Measurements from ENCODE around the gene SCAMP2.

Gene SCAMP2

DNA sequence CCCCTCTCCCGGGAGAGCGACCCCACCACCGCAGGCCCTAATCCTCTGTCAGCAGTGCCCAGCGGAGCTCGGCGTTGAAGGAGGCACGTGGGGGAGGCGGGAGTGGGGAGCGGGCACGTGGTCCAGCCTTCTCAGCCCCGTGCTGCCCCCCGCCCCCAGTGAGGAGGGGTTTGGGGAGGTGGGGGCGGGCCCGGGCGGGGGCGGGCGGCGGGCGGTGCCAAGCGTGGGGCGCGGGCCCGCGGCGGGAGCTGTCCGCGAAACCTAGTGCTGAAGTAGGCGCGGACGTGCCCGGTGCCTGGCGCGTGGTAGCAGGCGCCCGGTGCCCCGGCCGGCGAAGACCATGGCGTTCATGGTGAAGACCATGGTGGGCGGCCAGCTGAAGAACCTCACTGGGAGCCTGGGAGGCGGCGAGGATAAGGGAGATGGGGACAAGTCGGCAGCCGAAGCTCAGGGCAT, 46.8 kb downstream of the SCAMP2 start, which contains the start of gene CPLX3:
Gene CPLX3 (plus strand): TSS at position 264 of the 456 bp plus-strand sequence. CDS start 77 bp downstream, at position 341.
- Histone ChIP-seq H3K4me1 (ENCODE audit: insufficient read depth, low read length) (peaks cover 14% of the 10 kb centered on the region; the same call in 1 of the 2 replicates), H3K27ac (ENCODE audit: low read depth, low read length) (no peak within 1 kb of the TSS), H3K4me3 (ENCODE audit: low read length) (peak within 1 kb of the TSS; percentile 30; the same call in 1 of the 2 replicates), H3K9me3 (ENCODE audit: insufficient read depth, low read depth, low read length) (no peaks in the 10 kb centered on the region), H3K9ac (ENCODE audit: low read depth, low read length) (no peak within 1 kb of the TSS), H3K36me3 (ENCODE audit: insufficient read depth, low read length) (no peaks in the 10 kb centered on the region), H3K27me3 (ENCODE audit: insufficient read depth, low read length) (peaks cover 42% of the 10 kb centered on the region)
- 9% methylated on average over 34 of the region's 44 CpGs for WGBS

GRCh38 chr15:74825866-74826265, 47.3 kb downstream of the SCAMP2 start:
- no peaks in the 10 kb centered on the region for H3K36me3 ChIP-seq (ENCODE audit: insufficient read depth, low read length)
- no peak overlapping the region for H3K9ac ChIP-seq (ENCODE audit: low read depth, low read length)
- peaks cover 42% of the 10 kb centered on the region for H3K27me3 ChIP-seq (ENCODE audit: insufficient read depth, low read length)
- no peak overlapping the region for H3K27ac ChIP-seq (ENCODE audit: low read depth, low read length)
- H3K9me3 ChIP-seq (ENCODE audit: insufficient read depth, low read depth, low read length), result no peaks in the 10 kb centered on the region
- no peak overlapping the region for H3K4me3 ChIP-seq (ENCODE audit: low read length)
- 74% methylated on average over 10 of the region's 10 CpGs for WGBS
- peaks cover 19% of the 10 kb centered on the region; the same call in 1 of the 2 replicates for H3K4me1 ChIP-seq (ENCODE audit: insufficient read depth, low read length)

- Histone ChIP-seq H3K4me3 (ENCODE audit: low read length) (no peak overlapping the region), H3K4me1 (ENCODE audit: insufficient read depth, low read length) (peaks cover 22% of the 10 kb centered on the region; the same call in 1 of the 2 replicates), H3K36me3 (ENCODE audit: insufficient read depth, low read length) (no peaks in the 10 kb centered on the region), H3K9me3 (ENCODE audit: insufficient read depth, low read depth, low read length) (no peaks in the 10 kb centered on the region), H3K27ac (ENCODE audit: low read depth, low read length) (no peak overlapping the region), H3K9ac (ENCODE audit: low read depth, low read length) (no peak overlapping the region), H3K27me3 (ENCODE audit: insufficient read depth, low read length) (peaks cover 42% of the 10 kb centered on the region)
- WGBS, result 85% methylated on average over 7 of the region's 7 CpGs
Measured at GRCh38 chr15:74824976-74825375, 48.2 kb downstream of the SCAMP2 start.

- 82% methylated on average over 6 of the region's 6 CpGs for WGBS
- Histone ChIP-seq H3K9ac (ENCODE audit: low read depth, low read length) (no peak overlapping the region), H3K4me1 (ENCODE audit: insufficient read depth, low read length) (peaks cover 22% of the 10 kb centered on the region; the same call in 1 of the 2 replicates), H3K36me3 (ENCODE audit: insufficient read depth, low read length) (no peaks in the 10 kb centered on the region), H3K27me3 (ENCODE audit: insufficient read depth, low read length) (peaks cover 39% of the 10 kb centered on the region), H3K9me3 (ENCODE audit: insufficient read depth, low read depth, low read length) (no peaks in the 10 kb centered on the region), H3K4me3 (ENCODE audit: low read length) (no peak overlapping the region), H3K27ac (ENCODE audit: low read depth, low read length) (no peak overlapping the region)
Measured at GRCh38 chr15:74823324-74823723, 49.8 kb downstream of the SCAMP2 start.

DNA sequence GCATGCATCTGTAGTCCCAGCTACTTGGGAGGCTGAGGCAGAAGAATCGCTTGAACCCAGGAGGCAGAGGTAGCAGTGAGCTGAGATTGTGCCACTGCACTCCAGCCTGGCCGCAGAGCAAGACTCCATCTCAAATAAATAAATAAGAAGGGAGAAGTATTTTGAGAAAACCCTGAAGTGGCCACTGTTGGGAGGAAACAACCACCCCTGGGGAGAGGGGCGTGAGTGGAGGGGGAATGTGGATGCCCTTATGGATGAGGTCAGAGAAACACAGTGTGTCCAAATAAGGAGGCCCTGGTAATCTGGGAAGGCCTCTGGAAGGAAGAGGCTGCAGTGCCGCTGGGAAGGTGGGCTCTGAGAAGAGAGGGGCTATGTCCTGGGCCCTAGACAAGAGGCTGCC, 50.9 kb downstream of the SCAMP2 start:
- H3K27ac ChIP-seq (ENCODE audit: low read depth, low read length), result no peak overlapping the region
- no peaks in the 10 kb centered on the region for H3K9me3 ChIP-seq (ENCODE audit: insufficient read depth, low read depth, low read length)
- 83% methylated on average over 3 of the region's 4 CpGs for WGBS
- H3K4me1 ChIP-seq (ENCODE audit: insufficient read depth, low read length), result peaks cover 20% of the 10 kb centered on the region; the same call in 1 of the 2 replicates
- H3K36me3 ChIP-seq (ENCODE audit: insufficient read depth, low read length), result no peaks in the 10 kb centered on the region
- no peak overlapping the region for H3K4me3 ChIP-seq (ENCODE audit: low read length)
- H3K27me3 ChIP-seq (ENCODE audit: insufficient read depth, low read length), result peaks cover 28% of the 10 kb centered on the region
- no peak overlapping the region for H3K9ac ChIP-seq (ENCODE audit: low read depth, low read length)

- peaks cover 24% of the 10 kb centered on the region for H3K27me3 ChIP-seq (ENCODE audit: insufficient read depth, low read length)
- no peak overlapping the region for H3K4me3 ChIP-seq (ENCODE audit: low read length)
- no peak overlapping the region for H3K9ac ChIP-seq (ENCODE audit: low read depth, low read length)
- WGBS, result 94% methylated on average over 7 of the region's 7 CpGs
- H3K36me3 ChIP-seq (ENCODE audit: insufficient read depth, low read length), result no peaks in the 10 kb centered on the region
- no peak overlapping the region for H3K27ac ChIP-seq (ENCODE audit: low read depth, low read length)
- H3K4me1 ChIP-seq (ENCODE audit: insufficient read depth, low read length), result peaks cover 19% of the 10 kb centered on the region
- no peaks in the 10 kb centered on the region for H3K9me3 ChIP-seq (ENCODE audit: insufficient read depth, low read depth, low read length)
Measured at GRCh38 chr15:74821790-74822158, 51.4 kb downstream of the SCAMP2 start.

GRCh38 chr15:74821091-74821789, 51.9 kb downstream of the SCAMP2 start:
- H3K27me3 ChIP-seq (ENCODE audit: insufficient read depth, low read length), result peaks cover 19% of the 10 kb centered on the region
- H3K9ac ChIP-seq (ENCODE audit: low read depth, low read length), result no peak overlapping the region
- no peaks in the 10 kb centered on the region for H3K9me3 ChIP-seq (ENCODE audit: insufficient read depth, low read depth, low read length)
- H3K36me3 ChIP-seq (ENCODE audit: insufficient read depth, low read length), result no peaks in the 10 kb centered on the region
- 41% methylated on average over 11 of the region's 11 CpGs for WGBS
- no peak overlapping the region for H3K4me3 ChIP-seq (ENCODE audit: low read length)
- H3K4me1 ChIP-seq (ENCODE audit: insufficient read depth, low read length), result peaks cover 18% of the 10 kb centered on the region; the same call in 1 of the 2 replicates
- H3K27ac ChIP-seq (ENCODE audit: low read depth, low read length), result peak overlapping the region; percentile 26; the same call in 1 of the 2 replicates

GRCh38 chr15:74820056-74820455, 53.1 kb downstream of the SCAMP2 start:
- WGBS, result 94% methylated on average over 5 of the region's 5 CpGs
- Histone ChIP-seq H3K27me3 (ENCODE audit: insufficient read depth, low read length) (peaks cover 8% of the 10 kb centered on the region), H3K9ac (ENCODE audit: low read depth, low read length) (no peak overlapping the region), H3K4me1 (ENCODE audit: insufficient read depth, low read length) (peaks cover 18% of the 10 kb centered on the region; the same call in 1 of the 2 replicates), H3K27ac (ENCODE audit: low read depth, low read length) (no peak overlapping the region), H3K36me3 (ENCODE audit: insufficient read depth, low read length) (no peaks in the 10 kb centered on the region), H3K9me3 (ENCODE audit: insufficient read depth, low read depth, low read length) (no peaks in the 10 kb centered on the region), H3K4me3 (ENCODE audit: low read length) (no peak overlapping the region)

- 61% methylated on average over 9 of the region's 9 CpGs for WGBS
- no peak overlapping the region for H3K9ac ChIP-seq (ENCODE audit: low read depth, low read length)
- H3K4me1 ChIP-seq (ENCODE audit: insufficient read depth, low read length), result peaks cover 18% of the 10 kb centered on the region; the same call in 1 of the 2 replicates
- H3K36me3 ChIP-seq (ENCODE audit: insufficient read depth, low read length), result no peaks in the 10 kb centered on the region
- H3K27me3 ChIP-seq (ENCODE audit: insufficient read depth, low read length), result no peaks in the 10 kb centered on the region
- no peak overlapping the region for H3K4me3 ChIP-seq (ENCODE audit: low read length)
- no peaks in the 10 kb centered on the region for H3K9me3 ChIP-seq (ENCODE audit: insufficient read depth, low read depth, low read length)
- H3K27ac ChIP-seq (ENCODE audit: low read depth, low read length), result no peak overlapping the region
Measured at GRCh38 chr15:74817370-74817737, 55.8 kb downstream of the SCAMP2 start.

GRCh38 chr15:74816624-74817369, 56.4 kb downstream of the SCAMP2 start:
- H3K4me3 ChIP-seq (ENCODE audit: low read length), result no peak overlapping the region
- H3K36me3 ChIP-seq (ENCODE audit: insufficient read depth, low read length), result no peaks in the 10 kb centered on the region
- H3K9ac ChIP-seq (ENCODE audit: low read depth, low read length), result no peak overlapping the region
- WGBS, result 72% methylated on average over 19 of the region's 19 CpGs
- H3K27ac ChIP-seq (ENCODE audit: low read depth, low read length), result no peak overlapping the region
- no peaks in the 10 kb centered on the region for H3K27me3 ChIP-seq (ENCODE audit: insufficient read depth, low read length)
- H3K9me3 ChIP-seq (ENCODE audit: insufficient read depth, low read depth, low read length), result no peaks in the 10 kb centered on the region
- H3K4me1 ChIP-seq (ENCODE audit: insufficient read depth, low read length), result peaks cover 17% of the 10 kb centered on the region; the same call in 1 of the 2 replicates

DNA sequence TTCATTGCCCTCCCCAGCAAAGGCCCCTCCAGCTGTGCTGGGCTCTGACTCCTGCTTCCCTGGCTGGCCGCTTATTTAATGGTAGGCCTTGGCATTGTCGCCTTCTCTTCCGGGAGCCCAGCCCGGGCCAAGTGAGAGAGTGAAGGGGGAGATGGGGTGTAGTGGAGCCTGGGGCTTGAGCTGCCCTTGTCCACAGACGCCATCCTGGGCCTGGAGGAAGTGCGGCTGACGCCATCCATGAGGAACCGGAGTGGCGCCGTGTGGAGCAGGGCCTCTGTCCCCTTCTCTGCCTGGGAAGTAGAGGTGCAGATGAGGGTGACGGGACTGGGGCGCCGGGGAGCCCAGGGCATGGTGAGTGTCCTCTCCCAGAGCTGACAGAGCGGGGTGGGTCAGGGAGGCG, 57.2 kb downstream of the SCAMP2 start:
- WGBS, result 91% methylated on average over 15 of the region's 15 CpGs
- Histone ChIP-seq H3K27ac (ENCODE audit: low read depth, low read length) (no peak overlapping the region), H3K4me3 (ENCODE audit: low read length) (no peak overlapping the region), H3K4me1 (ENCODE audit: insufficient read depth, low read length) (peaks cover 9% of the 10 kb centered on the region; the same call in 1 of the 2 replicates), H3K9me3 (ENCODE audit: insufficient read depth, low read depth, low read length) (no peaks in the 10 kb centered on the region), H3K9ac (ENCODE audit: low read depth, low read length) (no peak overlapping the region), H3K36me3 (ENCODE audit: insufficient read depth, low read length) (no peaks in the 10 kb centered on the region), H3K27me3 (ENCODE audit: insufficient read depth, low read length) (no peaks in the 10 kb centered on the region)

Measured in HUES64 (cell line).